Upper lobe of right lung (tissue), 1 donor: ENCODE data around the gene TSPEAR. TPM values are rescaled to one million over a fixed set of nuclear protein-coding genes. Genes with fewer than 3 reads are reported as not detected.

Experiments used
- ATAC-seq: fragments of 200-7000 bp; cut with Tn5 transposase; one replicate; pipeline ENCODE4 v1.9.1; 2020; ENCODE audit warnings: mild to moderate bottlenecking, moderate library complexity
- DNase-seq: peaks from one replicate; pipeline ENCODE4 v3.0.0-alpha.2; 2020
- H3K27ac ChIP-seq: fragments of 200-600 bp; one replicate; pipeline ENCODE4 v1.8.0; 2022
- H3K27me3 ChIP-seq: fragments of 200-600 bp; one replicate; pipeline ENCODE4 v1.8.0; 2022; ENCODE audit warnings: mild to moderate bottlenecking
- H3K36me3 ChIP-seq: fragments of 200-600 bp; one replicate; pipeline ENCODE4 v1.8.0; 2022
- H3K4me1 ChIP-seq: fragments of 200-600 bp; one replicate; pipeline ENCODE4 v1.8.0; 2022
- H3K4me3 ChIP-seq: fragments of 200-600 bp; one replicate; pipeline ENCODE4 v1.8.0; 2022; ENCODE audit warnings: mild to moderate bottlenecking
- H3K9me3 ChIP-seq: fragments of 200-600 bp; one replicate; pipeline ENCODE4 v1.8.0; 2022
- intact Hi-C: fragments of 100-400 bp; cut with DNase I; formaldehyde crosslinking; loops from one replicate; pipeline ENCODE4 v1.11.0; 2022
- total RNA-seq: library from RNA; stranded (reverse); fragmentation: NEBNext Ultra II Directional; extraction: Animal tissue kit (Norgen Biotek cat#: 25700); gene quantifications from one replicate; pipeline ENCODE4 v1.2.1, GENCODE V29; 2021
- TF ChIP-seq, protein P1 (sequence below): fragments of 200-600 bp; IDR thresholded peaks from one replicate; pipeline ENCODE4 v1.8.0; 2022; ENCODE audit warnings: antibody characterized with exemption
- donor health status: DM: no; HTN: yes; CAD: no; lungs with severe emphysema.

TSPEAR gene
- total RNA-seq, 1 donor from 2014 or later, result 0.23 TPM

- ATAC-seq (peak; percentile 5), DNase-seq (no peak)
- H3K9me3 ChIP-seq, result no peaks in the 10 kb centered on the region
- no peak overlapping the region for H3K27ac ChIP-seq
- peaks cover 72% of the 10 kb centered on the region for H3K27me3 ChIP-seq
- H3K36me3 ChIP-seq, result no peaks in the 10 kb centered on the region
- no peaks in the 10 kb centered on the region for H3K4me1 ChIP-seq
- no peak overlapping the region for H3K4me3 ChIP-seq
- TF ChIP-seq, protein P1, sequence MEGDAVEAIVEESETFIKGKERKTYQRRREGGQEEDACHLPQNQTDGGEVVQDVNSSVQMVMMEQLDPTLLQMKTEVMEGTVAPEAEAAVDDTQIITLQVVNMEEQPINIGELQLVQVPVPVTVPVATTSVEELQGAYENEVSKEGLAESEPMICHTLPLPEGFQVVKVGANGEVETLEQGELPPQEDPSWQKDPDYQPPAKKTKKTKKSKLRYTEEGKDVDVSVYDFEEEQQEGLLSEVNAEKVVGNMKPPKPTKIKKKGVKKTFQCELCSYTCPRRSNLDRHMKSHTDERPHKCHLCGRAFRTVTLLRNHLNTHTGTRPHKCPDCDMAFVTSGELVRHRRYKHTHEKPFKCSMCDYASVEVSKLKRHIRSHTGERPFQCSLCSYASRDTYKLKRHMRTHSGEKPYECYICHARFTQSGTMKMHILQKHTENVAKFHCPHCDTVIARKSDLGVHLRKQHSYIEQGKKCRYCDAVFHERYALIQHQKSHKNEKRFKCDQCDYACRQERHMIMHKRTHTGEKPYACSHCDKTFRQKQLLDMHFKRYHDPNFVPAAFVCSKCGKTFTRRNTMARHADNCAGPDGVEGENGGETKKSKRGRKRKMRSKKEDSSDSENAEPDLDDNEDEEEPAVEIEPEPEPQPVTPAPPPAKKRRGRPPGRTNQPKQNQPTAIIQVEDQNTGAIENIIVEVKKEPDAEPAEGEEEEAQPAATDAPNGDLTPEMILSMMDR, result no peak
- intact Hi-C loops, result no loop called here
Measured at GRCh38 chr21:44702111-44702972, 9.0 kb downstream of the TSPEAR start.

GRCh38 chr21:44701541-44701940, 9.8 kb downstream of the TSPEAR start:
- Histone ChIP-seq H3K9me3 (no peaks in the 10 kb centered on the region), H3K4me3 (no peak overlapping the region), H3K36me3 (no peaks in the 10 kb centered on the region), H3K27ac (no peak overlapping the region), H3K27me3 (peaks cover 64% of the 10 kb centered on the region), H3K4me1 (no peaks in the 10 kb centered on the region)
- DNase-seq (no peak), ATAC-seq (no peak)
- intact Hi-C loops, result no loop called here
- TF ChIP-seq, protein P1, result no peak

DNA sequence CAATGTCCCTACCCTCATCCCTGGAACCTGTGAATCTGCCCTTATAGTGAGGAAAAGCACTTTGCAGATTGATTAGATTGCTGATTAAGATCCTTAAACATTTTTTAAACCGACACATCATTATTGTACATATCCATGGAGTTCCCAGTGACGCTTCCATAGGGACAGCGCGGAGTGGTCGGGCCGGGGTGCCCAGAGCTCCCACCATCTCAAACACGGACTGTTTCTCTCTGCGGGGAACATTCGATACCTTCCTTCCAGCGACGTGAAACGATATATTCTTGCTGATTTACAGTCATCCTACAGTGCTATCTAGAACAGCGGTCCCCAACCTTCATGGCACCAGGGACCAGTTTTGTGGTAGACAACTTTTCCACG, 10.4 kb downstream of the TSPEAR start:
- intact Hi-C loops, result no loop called here
- Histone ChIP-seq H3K9me3 (no peaks in the 10 kb centered on the region), H3K27me3 (peaks cover 58% of the 10 kb centered on the region), H3K27ac (no peak overlapping the region), H3K4me3 (no peak overlapping the region), H3K4me1 (no peaks in the 10 kb centered on the region), H3K36me3 (no peaks in the 10 kb centered on the region)
- DNase-seq (no peak), ATAC-seq (no peak)
- TF ChIP-seq, protein P1, result no peak

DNA sequence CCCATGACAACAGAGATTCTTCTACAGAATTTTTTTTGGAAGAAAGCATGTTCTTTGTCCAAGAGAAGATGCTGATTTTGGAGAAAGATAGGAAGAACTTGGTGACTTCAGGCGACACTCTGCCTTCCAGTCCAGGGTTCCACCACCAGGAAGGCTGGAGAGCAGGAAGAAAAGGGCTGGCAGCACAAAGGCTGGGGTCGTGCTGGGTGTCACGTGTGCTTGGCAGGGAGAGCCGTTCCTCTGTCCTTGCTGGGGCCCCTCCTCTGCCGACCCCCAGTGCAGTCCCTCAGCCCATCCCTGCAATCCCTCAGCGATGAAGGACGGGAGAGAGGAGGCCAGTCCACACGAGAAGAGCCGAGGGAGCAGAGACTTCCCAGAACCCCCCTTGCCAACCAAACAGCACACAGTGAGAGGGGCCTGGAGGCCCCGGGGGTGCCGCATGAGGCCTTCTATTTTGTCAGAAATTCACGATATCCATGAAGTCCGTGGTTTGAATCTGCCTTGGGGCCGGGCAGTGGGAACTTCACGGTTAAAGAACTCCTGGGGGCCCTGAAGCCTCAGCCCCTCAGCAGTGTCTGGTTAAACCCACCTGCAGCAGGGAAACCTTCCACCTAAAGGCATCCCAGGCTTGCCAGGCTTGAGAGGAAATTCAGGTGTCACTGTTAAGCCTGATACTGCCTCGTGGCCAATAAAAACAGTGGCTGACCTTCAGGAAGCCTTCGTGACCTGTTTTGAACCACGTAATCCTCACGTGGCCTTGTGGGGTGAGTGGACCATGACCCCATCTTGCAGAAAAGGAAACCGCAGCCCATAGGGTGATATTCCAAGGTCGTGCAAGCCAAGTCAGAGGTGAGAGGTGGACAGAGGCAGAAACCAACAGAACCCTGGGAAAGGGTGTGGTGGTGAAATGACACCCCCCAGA, 11.0 kb downstream of the TSPEAR start:
- TF ChIP-seq, protein P1, result no peak
- Histone ChIP-seq H3K4me3 (no peak overlapping the region), H3K27me3 (peaks cover 57% of the 10 kb centered on the region), H3K27ac (no peak overlapping the region), H3K36me3 (no peaks in the 10 kb centered on the region), H3K9me3 (no peaks in the 10 kb centered on the region), H3K4me1 (no peaks in the 10 kb centered on the region)
- DNase-seq (no peak), ATAC-seq (no peak)
- intact Hi-C loops, result no loop called here

DNA sequence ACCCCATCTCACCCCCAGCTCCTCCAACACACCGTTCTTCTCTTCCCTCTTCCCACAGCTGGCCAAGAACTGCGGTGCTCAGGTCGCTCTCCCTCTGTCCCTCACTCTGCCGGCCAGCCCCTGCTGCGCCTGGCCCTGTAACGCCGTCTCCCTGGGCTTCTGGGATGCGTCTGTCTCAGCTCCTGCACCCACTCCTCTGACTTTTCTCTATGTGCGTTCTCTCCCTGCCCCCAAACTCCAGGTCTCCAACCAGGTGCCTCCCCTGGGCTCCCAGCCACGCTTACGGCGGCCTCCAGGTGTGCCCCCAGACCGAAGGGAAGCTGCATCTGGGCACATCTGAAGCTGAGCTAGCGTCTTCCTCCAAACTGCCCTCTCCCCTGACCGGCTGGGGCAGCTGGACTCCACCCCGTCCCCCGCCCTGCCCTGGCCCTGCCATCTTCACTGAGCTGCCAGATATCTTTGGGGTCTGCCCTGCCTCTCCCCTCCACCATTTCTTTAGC, 11.8 kb downstream of the TSPEAR start:
- H3K27me3 ChIP-seq, result peaks cover 54% of the 10 kb centered on the region
- H3K9me3 ChIP-seq, result no peaks in the 10 kb centered on the region
- DNase-seq (no peak), ATAC-seq (no peak)
- H3K36me3 ChIP-seq, result no peaks in the 10 kb centered on the region
- H3K27ac ChIP-seq, result no peak overlapping the region
- TF ChIP-seq, protein P1, result no peak
- no peak overlapping the region for H3K4me3 ChIP-seq
- no peaks in the 10 kb centered on the region for H3K4me1 ChIP-seq
- intact Hi-C loops, result no loop called here
